ENCODE measurements around the gene ILRUN.
"Not testable (repeated sequence)": the region's sequence is repeated elsewhere in the genome, so short reads cannot be mapped to it uniquely, and the experiment has no call there.

DNA sequence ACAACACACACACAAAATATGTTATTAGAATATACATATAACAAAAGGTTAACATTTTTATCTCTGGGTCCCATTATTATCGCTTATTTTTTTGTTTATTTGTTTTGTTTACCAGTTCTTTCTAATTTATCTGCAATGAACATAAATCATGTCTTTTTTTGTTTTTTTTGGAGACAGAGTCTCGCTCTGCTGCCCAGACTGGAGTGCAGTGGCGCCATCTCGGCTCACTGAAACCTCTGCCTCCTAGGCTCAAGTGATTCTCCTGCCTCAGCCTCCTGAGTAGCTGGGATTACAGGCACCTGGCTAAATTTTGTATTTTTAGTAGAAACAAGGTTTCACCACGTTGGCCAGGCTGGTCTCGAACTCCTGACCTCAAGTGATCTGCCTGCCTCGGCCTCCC is 16.3 kb downstream of the ILRUN start:
- TF ChIP-seq, protein P1, sequence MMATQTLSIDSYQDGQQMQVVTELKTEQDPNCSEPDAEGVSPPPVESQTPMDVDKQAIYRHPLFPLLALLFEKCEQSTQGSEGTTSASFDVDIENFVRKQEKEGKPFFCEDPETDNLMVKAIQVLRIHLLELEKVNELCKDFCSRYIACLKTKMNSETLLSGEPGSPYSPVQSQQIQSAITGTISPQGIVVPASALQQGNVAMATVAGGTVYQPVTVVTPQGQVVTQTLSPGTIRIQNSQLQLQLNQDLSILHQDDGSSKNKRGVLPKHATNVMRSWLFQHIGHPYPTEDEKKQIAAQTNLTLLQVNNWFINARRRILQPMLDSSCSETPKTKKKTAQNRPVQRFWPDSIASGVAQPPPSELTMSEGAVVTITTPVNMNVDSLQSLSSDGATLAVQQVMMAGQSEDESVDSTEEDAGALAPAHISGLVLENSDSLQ (IDR thresholded peaks at IDR 0.05): peak; percentile 55
- not testable (repeated sequence) for TF ChIP-seq HDGF (IDR thresholded peaks at IDR 0.05; ENCODE audit: borderline replicate concordance); SP1 (IDR thresholded peaks at IDR 0.05); FOXK2 (IDR thresholded peaks at IDR 0.05)
